HG02973 (cell line): ENCODE results near the gene CCDC15.
"Not testable (repeated sequence)": the region's sequence is repeated elsewhere in the genome, so short reads cannot be mapped to it uniquely, and the experiment has no call there.

Source experiments
- ATAC-seq: cut with Tn5 transposase; IDR thresholded peaks from one replicate; pipeline ENCODE4 v1.9.1; 2021; ENCODE audit warnings: moderate library complexity; ENCODE audit not compliant: unreplicated experiment

Gene CCDC15

GRCh38 chr11:125079878-125080530, 126.0 kb downstream of the CCDC15 start:
- ATAC-seq = no peak

- ATAC-seq = no peak
Measured at GRCh38 chr11:125080531-125080911, 126.5 kb downstream of the CCDC15 start.

GRCh38 chr11:125081098-125081798, 127.2 kb downstream of the CCDC15 start:
- no peak for ATAC-seq

GRCh38 chr11:125082040-125082439, 128.0 kb downstream of the CCDC15 start:
- ATAC-seq = no peak

- no peak for ATAC-seq
Measured at GRCh38 chr11:125082611-125083311, 128.8 kb downstream of the CCDC15 start.

- no peak for ATAC-seq
Measured at GRCh38 chr11:125083312-125084056, 129.5 kb downstream of the CCDC15 start.

GRCh38 chr11:125084057-125084416, 130.0 kb downstream of the CCDC15 start:
- ATAC-seq = no peak

GRCh38 chr11:125084761-125085231, 130.8 kb downstream of the CCDC15 start:
- no peak for ATAC-seq

GRCh38 chr11:125085301-125086081, 131.5 kb downstream of the CCDC15 start:
- ATAC-seq = no peak

GRCh38 chr11:125086633-125087296, 132.8 kb downstream of the CCDC15 start:
- no peak for ATAC-seq

- ATAC-seq = no peak
Measured at GRCh38 chr11:125088123-125088522, 134.1 kb downstream of the CCDC15 start.

GRCh38 chr11:125088576-125089455, 134.8 kb downstream of the CCDC15 start:
- ATAC-seq = no peak

- ATAC-seq = not testable (repeated sequence)
Measured at GRCh38 chr11:125089481-125089880, 135.5 kb downstream of the CCDC15 start.

GRCh38 chr11:125090151-125090550, 136.1 kb downstream of the CCDC15 start:
- ATAC-seq = not testable (repeated sequence)

- no peak for ATAC-seq
Measured at GRCh38 chr11:125090816-125091215, 136.8 kb downstream of the CCDC15 start.
